Transverse colon (tissue), 4 donors: Measurements from ENCODE around the gene RAB40C. TPM values are rescaled to one million over a fixed set of nuclear protein-coding genes. Genes with fewer than 3 reads are reported as not detected.

Experiments used
- DNase-seq: peaks from one replicate; pipeline ENCODE4 v3.0.0-alpha.2; 2019
- H3K27ac ChIP-seq, 4 donors: fragments of 200-600 bp; sonication (generic); 2 replicates each; pipeline ENCODE4 v1.5.1; 2016 to 2018; ENCODE audit warnings: inconsistent platforms in 4 of 4
- H3K27me3 ChIP-seq: fragments of 200-600 bp; sonication (generic); 2 replicates; pipeline ENCODE4 v1.5.1; 2017; ENCODE audit warnings: inconsistent platforms
- H3K36me3 ChIP-seq, 4 donors: fragments of 200-600 bp; sonication (generic); 2 replicates each; pipeline ENCODE4 v1.5.1; 2017 to 2019; ENCODE audit warnings: inconsistent platforms in 4 of 4
- H3K4me1 ChIP-seq, 4 donors: fragments of 200-600 bp; sonication (generic); 2 replicates each; pipeline ENCODE4 v1.5.1; 2017 to 2020; ENCODE audit warnings: inconsistent platforms in 4 of 4
- H3K4me3 ChIP-seq, 4 donors: fragments of 200-600 bp; sonication (generic); 1 replicate in 1 of 4; 2 replicates in 3 of 4; pipeline versions ENCODE4 v1.5.1 to v1.6.1; 2017 to 2019; ENCODE audit warnings: inconsistent platforms in 4 of 4
- H3K9me3 ChIP-seq, 2 donors: fragments of 200-600 bp; sonication (generic); 2 replicates each; pipeline ENCODE4 v1.5.1; 2017 to 2019; ENCODE audit warnings: inconsistent platforms in 2 of 2
- EP300 ChIP-seq: sonication (generic); formaldehyde crosslinking; IDR thresholded peaks from one replicate; pipeline ENCODE4 v1.6.1; 2017; ENCODE audit warnings: antibody characterized with exemption, low read depth
- POLR2A ChIP-seq: fragments of 450-650 bp; IDR thresholded peaks from one replicate; pipeline ENCODE4 v1.6.1; 2016; ENCODE audit warnings: antibody characterized with exemption, mild to moderate bottlenecking, moderate library complexity
- POLR2AphosphoS5 ChIP-seq, 3 donors: sonication (generic); formaldehyde crosslinking; IDR thresholded peaks; one replicate each; pipeline ENCODE4 v1.6.1; 2016; ENCODE audit warnings: antibody characterized with exemption in 3 of 3
- WGBS, 2 donors: methylation state at CpG; one replicate each; pipeline ENCODE4 v1.1.5; 2018; ENCODE audit warnings: low coverage in 1 of 2; 5-methylcytosine and 5-hydroxymethylcytosine counted together
- in situ Hi-C, 4 donors: fragments of 200-750 bp; cut with MboI; loops; one replicate each; pipeline versions ENCODE4 v1.15.0 to v1.15.1; 2017; ENCODE audit warnings: low sequenced_read_pairs in 3 of 4, low pct_ligation_motif_present in 1 of 4, low pct_unique_long_range_greater_than_20kb in 1 of 4
- intact Hi-C: fragments of 100-400 bp; cut with DNase I; formaldehyde crosslinking; loops from one replicate; pipeline ENCODE4 v1.15.1; 2023; ENCODE audit warnings: low total_unique reads
- total RNA-seq, 4 donors: library from RNA; depleted of rRNA; stranded (reverse); fragments of >200 nt; gene quantifications; one replicate each; pipeline ENCODE4 v1.1.0, GENCODE V29; 2016
- TF ChIP-seq, protein P1 (sequence below), 5 experiments: fragments of 200-600 bp in 3 of 5; fragments of 450-650 bp in 2 of 5; sonication (generic) in 3 of 5; IDR thresholded peaks; 1 replicate in 2 of 5; 2 replicates in 3 of 5; pipeline ENCODE4 v1.5.1; 2016 to 2017; ENCODE audit warnings: antibody characterized with exemption in 5 of 5, inconsistent platforms in 3 of 5, mild to moderate bottlenecking in 2 of 5, moderate library complexity in 1 of 5

RAB40C gene
- total RNA-seq, 4 donors from 2014 or later: 54.8 to 111 (median 83.5) TPM

DNA sequence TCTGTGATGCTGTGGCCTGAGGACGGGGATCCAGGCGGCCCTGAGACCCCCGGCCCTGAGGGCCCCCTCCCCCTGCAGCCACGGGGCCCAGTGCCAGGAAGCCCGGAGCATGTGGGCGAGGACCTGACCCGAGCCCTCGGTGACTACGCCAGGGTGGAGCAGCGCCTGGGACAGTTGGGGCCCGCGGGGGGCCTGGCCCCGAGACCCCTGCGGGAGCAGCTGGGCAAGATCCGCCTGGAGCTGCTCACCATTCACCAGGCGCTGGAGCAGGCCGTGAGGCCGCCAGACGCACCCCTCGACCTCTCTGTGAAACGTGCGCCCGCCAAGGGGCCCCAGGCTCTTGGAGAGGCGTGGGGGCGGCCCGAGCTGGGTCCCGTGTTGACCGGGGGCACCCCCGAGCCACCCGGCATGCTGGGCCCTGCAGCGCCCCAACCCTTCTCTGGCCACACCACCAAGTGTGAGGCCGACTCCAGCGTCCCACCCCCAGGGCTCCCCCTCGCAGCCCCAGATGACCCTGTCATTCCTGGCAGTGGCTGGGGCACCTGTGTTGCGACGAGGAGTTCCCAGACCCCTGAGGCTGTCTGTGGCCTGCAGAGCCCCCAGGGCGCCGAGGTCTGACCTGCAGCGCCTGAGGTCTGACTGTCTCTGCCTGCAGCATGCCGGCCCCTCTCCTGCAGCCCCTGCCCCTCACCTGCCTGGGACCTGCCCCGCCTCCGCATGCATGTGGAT lies 25.0 kb upstream of the RAB40C start:
- Histone ChIP-seq H3K36me3 (no peaks in the 10 kb centered on the region), H3K4me1 (peaks cover 28 to 36% (median 30%) of the 10 kb centered on the region in 4 donors), H3K27ac (no peak overlapping the region), H3K27me3 (peaks cover 54% of the 10 kb centered on the region), H3K9me3 (no peaks in the 10 kb centered on the region), H3K4me3 (no peak overlapping the region)
- no peak for DNase-seq
- TF ChIP-seq EP300 (no peak), POLR2A (no peak), POLR2AphosphoS5 (IDR thresholded peaks at IDR 0.05) (no peak)
- TF ChIP-seq, protein P1, sequence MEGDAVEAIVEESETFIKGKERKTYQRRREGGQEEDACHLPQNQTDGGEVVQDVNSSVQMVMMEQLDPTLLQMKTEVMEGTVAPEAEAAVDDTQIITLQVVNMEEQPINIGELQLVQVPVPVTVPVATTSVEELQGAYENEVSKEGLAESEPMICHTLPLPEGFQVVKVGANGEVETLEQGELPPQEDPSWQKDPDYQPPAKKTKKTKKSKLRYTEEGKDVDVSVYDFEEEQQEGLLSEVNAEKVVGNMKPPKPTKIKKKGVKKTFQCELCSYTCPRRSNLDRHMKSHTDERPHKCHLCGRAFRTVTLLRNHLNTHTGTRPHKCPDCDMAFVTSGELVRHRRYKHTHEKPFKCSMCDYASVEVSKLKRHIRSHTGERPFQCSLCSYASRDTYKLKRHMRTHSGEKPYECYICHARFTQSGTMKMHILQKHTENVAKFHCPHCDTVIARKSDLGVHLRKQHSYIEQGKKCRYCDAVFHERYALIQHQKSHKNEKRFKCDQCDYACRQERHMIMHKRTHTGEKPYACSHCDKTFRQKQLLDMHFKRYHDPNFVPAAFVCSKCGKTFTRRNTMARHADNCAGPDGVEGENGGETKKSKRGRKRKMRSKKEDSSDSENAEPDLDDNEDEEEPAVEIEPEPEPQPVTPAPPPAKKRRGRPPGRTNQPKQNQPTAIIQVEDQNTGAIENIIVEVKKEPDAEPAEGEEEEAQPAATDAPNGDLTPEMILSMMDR (IDR thresholded peaks at IDR 0.05): no peak
- intact Hi-C loops (no loop called here), in situ Hi-C loops (no loop called here)
- WGBS, 2 donors: 78% methylated on average over 28 of the region's 42 CpGs; no CpG with 5 or more reads in 1 of the 2 donors

DNA sequence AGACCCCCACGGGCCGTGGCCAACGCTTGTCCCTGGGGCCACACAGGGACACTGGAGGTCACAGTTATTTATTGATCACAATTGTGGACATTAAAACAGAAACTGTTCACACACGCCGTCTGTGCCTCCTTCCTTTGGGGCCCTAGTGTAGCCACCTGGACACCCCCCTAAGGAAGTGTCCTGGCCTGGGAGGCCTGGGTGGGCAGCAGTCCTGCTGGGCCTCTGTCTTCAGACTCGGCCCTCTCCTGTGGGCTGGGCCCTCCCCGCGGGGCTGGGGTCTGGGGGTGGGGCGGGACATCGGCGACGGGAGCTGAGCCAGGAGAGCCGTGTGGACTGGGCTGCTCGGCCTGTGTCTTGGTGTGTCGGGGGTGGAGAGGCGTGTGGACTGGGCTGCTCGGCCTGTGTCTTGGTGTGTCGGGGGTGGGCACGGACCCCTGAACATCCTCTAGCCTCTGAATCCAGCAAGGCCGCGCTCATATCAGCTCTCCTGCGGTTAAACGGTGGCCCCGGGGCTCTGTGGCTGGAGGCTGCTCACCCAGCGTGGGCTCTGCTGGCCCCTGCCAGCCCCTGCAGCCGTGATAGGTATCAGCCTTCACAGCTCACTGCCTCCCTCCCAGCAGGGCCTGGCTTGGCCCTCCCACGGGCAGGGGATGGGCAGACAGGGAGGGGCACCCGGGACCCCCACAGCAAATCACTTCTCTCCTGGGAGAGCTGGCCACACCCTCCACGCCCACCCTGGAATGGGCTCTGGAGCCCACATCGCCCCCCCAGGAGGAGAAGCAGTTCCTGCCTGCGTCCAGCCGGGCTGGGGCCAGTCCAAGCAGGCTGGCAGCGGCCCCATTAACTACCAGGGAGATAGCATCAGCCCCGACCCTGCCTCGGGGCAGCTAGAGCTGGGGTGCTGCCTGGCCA lies 24.2 kb upstream of the RAB40C start:
- TF ChIP-seq POLR2A (no peak), POLR2AphosphoS5 (IDR thresholded peaks at IDR 0.05) (no peak), EP300 (no peak)
- TF ChIP-seq, protein P1 (IDR thresholded peaks at IDR 0.05): no peak
- peaks cover 30 to 40% (median 34%) of the 10 kb centered on the region in 4 donors for H3K4me1 ChIP-seq
- intact Hi-C loops: no loop called here

DNA sequence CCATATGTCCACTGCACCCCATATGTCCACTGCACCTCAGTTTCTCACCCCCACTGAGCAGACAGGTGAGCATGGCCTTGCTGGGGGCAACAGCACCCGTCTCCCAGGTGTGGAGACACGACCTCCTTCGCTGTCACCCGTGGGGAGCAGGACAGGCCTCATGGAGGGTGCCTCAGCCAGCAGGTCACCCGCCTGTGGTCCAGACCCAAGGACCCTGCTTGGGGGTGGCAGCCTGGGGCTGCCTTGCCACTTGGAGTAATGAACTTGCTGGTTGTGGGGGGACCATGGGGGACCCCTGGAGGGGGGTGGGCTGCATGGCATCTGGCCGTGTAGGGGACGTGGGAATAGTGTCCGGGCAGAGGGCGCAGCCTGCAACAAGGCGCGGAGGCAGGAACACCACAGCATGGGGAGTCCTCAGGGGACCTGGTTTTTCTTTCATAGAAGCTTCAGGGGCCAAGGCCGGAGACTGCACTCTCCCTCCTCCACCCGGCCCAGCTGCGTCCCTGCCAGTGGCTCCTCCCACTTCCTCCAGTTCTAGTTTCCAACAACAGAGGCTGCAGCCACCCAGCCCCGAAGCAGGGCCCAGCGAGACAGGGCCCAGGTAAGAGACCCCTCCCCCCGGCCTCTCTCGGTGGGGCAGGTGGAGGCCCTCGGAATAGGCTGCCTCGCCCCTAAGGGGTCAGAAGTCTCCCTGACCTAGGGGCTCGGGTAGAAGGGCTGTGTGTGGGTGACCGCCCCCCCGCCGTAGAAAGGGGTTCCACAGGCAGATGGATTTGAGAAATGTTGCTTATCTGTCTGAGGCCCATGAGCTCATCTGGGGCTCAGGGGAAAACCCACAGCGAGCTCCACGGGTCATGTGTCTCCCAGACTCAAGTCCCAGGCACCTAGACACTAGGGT lies 23.1 kb upstream of the RAB40C start, which contains the start of gene NHLRC4:
Gene NHLRC4, plus strand, starts transcription at position 531 of the 898 bp plus-strand sequence. CDS start 1,043 bp downstream, outside the sequence.
- WGBS, 2 donors: 34% methylated on average over 15 of the region's 26 CpGs; no CpG with 5 or more reads in 1 of the 2 donors
- H3K27me3 ChIP-seq: peaks cover 36% of the 10 kb centered on the region
- in situ Hi-C loops: no loop called here
- TF ChIP-seq, protein P1 (IDR thresholded peaks at IDR 0.05): no peak
- DNase-seq: peak; percentile 78
- no peaks in the 10 kb centered on the region for H3K9me3 ChIP-seq
- H3K4me3 ChIP-seq: peak within 1 kb of the TSS in 2 of 4 donors; percentile 24 to 39
- intact Hi-C loops: no loop called here
- H3K4me1 ChIP-seq: peaks cover 32 to 45% (median 36%) of the 10 kb centered on the region in 4 donors
- H3K27ac ChIP-seq: peak within 1 kb of the TSS; percentile 29 to 62 (median 60)
- no peaks in the 10 kb centered on the region for H3K36me3 ChIP-seq

More for the DNA sequence above, 24.2 kb upstream of the RAB40C start:
- no peak overlapping the region for H3K4me3 ChIP-seq
- in situ Hi-C loops: no loop called here
- no peak overlapping the region for H3K27ac ChIP-seq
- no peaks in the 10 kb centered on the region for H3K9me3 ChIP-seq
- no peak for DNase-seq
- peaks cover 47% of the 10 kb centered on the region for H3K27me3 ChIP-seq
- no peaks in the 10 kb centered on the region for H3K36me3 ChIP-seq
- WGBS, 2 donors: 56% methylated on average over 20 of the region's 35 CpGs; no CpG with 5 or more reads in 1 of the 2 donors
